GM23338 (cell line): Measurements from ENCODE around the gene TEX13B. TPM values are rescaled to one million over a fixed set of nuclear protein-coding genes. Genes with fewer than 3 reads are reported as not detected.

Source experiments
- ATAC-seq: fragments of 200-7000 bp; cut with Tn5 transposase; 3 replicates; pipeline ENCODE4 v1.9.1; 2020
- DNase-seq: peaks from one replicate; pipeline ENCODE4 v3.0.0-alpha.2; 2015; ENCODE audit warnings: low spot score
- H2AFZ ChIP-seq: fragments of 200-600 bp; sonication (generic); 2 replicates; pipeline ENCODE4 v1.8.0; 2016; ENCODE audit warnings: antibody characterized with exemption, mild to moderate bottlenecking, moderate library complexity
- H3F3A ChIP-seq: fragments of 200-600 bp; sonication (generic); replicated peaks from 2 replicates; pipeline ENCODE4 v1.8.0; 2017; ENCODE audit warnings: antibody characterized with exemption, mixed run types, low read depth
- H3K27ac ChIP-seq: fragments of 200-600 bp; sonication (generic); 2 replicates; pipeline ENCODE4 v1.6.1; 2016; ENCODE audit warnings: low read depth
- H3K27me3 ChIP-seq: fragments of 200-600 bp; sonication (generic); 2 replicates; pipeline ENCODE4 v1.8.0; 2016; ENCODE audit warnings: mild to moderate bottlenecking, mixed run types, moderate library complexity; ENCODE audit not compliant: insufficient read depth
- H3K36me3 ChIP-seq: fragments of 200-600 bp; sonication (generic); 2 replicates; pipeline ENCODE4 v1.8.0; 2016; ENCODE audit warnings: mild to moderate bottlenecking; ENCODE audit not compliant: insufficient read depth
- H3K4me1 ChIP-seq: fragments of 200-600 bp; sonication (generic); 2 replicates; pipeline ENCODE4 v1.8.0; 2016; ENCODE audit warnings: mild to moderate bottlenecking, moderate library complexity; ENCODE audit not compliant: insufficient read depth
- H3K4me2 ChIP-seq: fragments of 200-600 bp; sonication (generic); 2 replicates; pipeline ENCODE4 v1.7.1; 2017; ENCODE audit warnings: mixed run types
- H3K4me3 ChIP-seq: fragments of 200-600 bp; sonication (generic); 2 replicates; pipeline ENCODE4 v1.6.1; 2016; ENCODE audit warnings: mixed run types
- H3K79me2 ChIP-seq: fragments of 200-600 bp; sonication (generic); replicated peaks from 2 replicates; pipeline ENCODE4 v1.8.0; 2017; ENCODE audit warnings: mild to moderate bottlenecking; ENCODE audit not compliant: insufficient read depth
- H3K9me2 ChIP-seq: fragments of 200-600 bp; sonication (generic); 2 replicates; pipeline ENCODE4 v1.8.0; 2017; ENCODE audit not compliant: insufficient read depth
- H4K20me1 ChIP-seq: fragments of 200-600 bp; sonication (generic); replicated peaks from 2 replicates; pipeline ENCODE4 v1.8.0; 2017; ENCODE audit warnings: mild to moderate bottlenecking; ENCODE audit not compliant: insufficient read depth
- H3K27ac Mint-ChIP-seq: 2 replicates; pipeline ENCODE4 v1.8.0; 2020; ENCODE audit warnings: inconsistent platforms, mild to moderate bottlenecking, moderate library complexity, mixed read lengths
- H3K27me3 Mint-ChIP-seq: 3 replicates; pipeline ENCODE4 v1.8.0; 2022; ENCODE audit warnings: low read depth, mild to moderate bottlenecking, moderate library complexity, mixed read lengths, inconsistent platforms; ENCODE audit not compliant: insufficient read depth, poor library complexity
- H3K36me3 Mint-ChIP-seq: 3 replicates; pipeline ENCODE4 v1.8.0; 2021; ENCODE audit warnings: low read depth, mild to moderate bottlenecking, inconsistent platforms, moderate library complexity, mixed read lengths
- H3K4me1 Mint-ChIP-seq: 3 replicates; pipeline ENCODE4 v1.8.0; 2020; ENCODE audit warnings: mild to moderate bottlenecking, inconsistent platforms, mixed read lengths
- H3K4me3 Mint-ChIP-seq: 3 replicates; pipeline ENCODE4 v1.8.0; 2021; ENCODE audit warnings: moderate library complexity, mild to moderate bottlenecking, inconsistent platforms, mixed read lengths
- H3K9me3 Mint-ChIP-seq: 3 replicates; pipeline ENCODE4 v1.8.0; 2020; ENCODE audit warnings: moderate library complexity, mild to moderate bottlenecking, inconsistent platforms, mixed read lengths
- CREB1 ChIP-seq: fragments of 250-450 bp; sonication (Bioruptor Pico); IDR thresholded peaks from 2 replicates; pipeline ENCODE4 v1.5.0; 2020; ENCODE audit warnings: low read depth, mild to moderate bottlenecking, moderate library complexity
- CTCF ChIP-seq, 2 experiments: fragments of 200-600 bp in 1 of 2; sonication (generic) in 1 of 2; conservative IDR thresholded peaks; 2 replicates each; pipeline versions ENCODE4 v1.5.1 to v1.6.1; 2016 to 2017; ENCODE audit warnings: antibody characterized with exemption in 2 of 2, low read depth in 2 of 2, mild to moderate bottlenecking in 2 of 2, moderate library complexity in 1 of 2
- ETS1 ChIP-seq: IDR thresholded peaks from 2 replicates; pipeline ENCODE4 v1.6.1; 2016; ENCODE audit warnings: antibody characterized with exemption
- EZH2 ChIP-seq: fragments of 200-600 bp; sonication (generic); IDR thresholded peaks from one replicate; pipeline ENCODE4 v1.8.0; 2017; ENCODE audit warnings: antibody characterized with exemption, mild to moderate bottlenecking, low read depth; ENCODE audit not compliant: unreplicated experiment
- EZH2phosphoT487 ChIP-seq: fragments of 200-600 bp; sonication (generic); IDR thresholded peaks from one replicate; pipeline ENCODE4 v1.8.1; 2018; ENCODE audit warnings: antibody characterized with exemption; ENCODE audit not compliant: unreplicated experiment
- POLR2AphosphoS5 ChIP-seq: IDR thresholded peaks from 2 replicates; pipeline ENCODE4 v1.6.1; 2016; ENCODE audit warnings: antibody characterized with exemption, low read depth
- ZNF114 ChIP-seq: fragments of 250-450 bp; sonication (Bioruptor Pico); IDR thresholded peaks from 2 replicates; pipeline ENCODE4 v1.5.0; 2020; ENCODE audit warnings: mild to moderate bottlenecking, moderate library complexity
- ZNF331 ChIP-seq: fragments of 250-450 bp; sonication (Bioruptor Pico); IDR thresholded peaks from 2 replicates; pipeline ENCODE4 v1.5.0; 2020; ENCODE audit warnings: low read depth, mild to moderate bottlenecking, moderate library complexity
- polyA plus RNA-seq: library from polyadenylated mRNA; unstranded; fragments of >200 nt; fragmentation: Nextera tagmentation; extraction: Ambion mirVana; gene quantifications from 2 replicates; pipeline ENCODE4 v1.2.1, GENCODE V29; 2016
- total RNA-seq: library from RNA; depleted of rRNA; stranded (reverse); fragments of >200 nt; shearing (Covaris generic); gene quantifications from 2 replicates; pipeline ENCODE4 v1.2.3, GENCODE V29; 2014
- TF ChIP-seq, protein P1 (sequence below): IDR thresholded peaks from one replicate; pipeline ENCODE4 v1.6.1; 2018; ENCODE audit warnings: antibody characterized with exemption; ENCODE audit not compliant: unreplicated experiment

Gene TEX13B
- total and polyA plus RNA-seq, 2 experiments from 2014 or later = 0.16 TPM; not detected in 1

GRCh38 chrX:108001218-108001814 is 19.1 kb upstream of the TEX13B start:
- no peak overlapping the region for H3K27ac Mint-ChIP-seq
- H3K36me3 Mint-ChIP-seq = peaks cover 23% of the 10 kb centered on the region; the same call in 2 of the 3 replicates
- Histone ChIP-seq H3K27me3 (no peaks in the 10 kb centered on the region), H3K36me3 (peaks cover 2% of the 10 kb centered on the region; the same call in 1 of the 2 replicates), H3F3A (no peaks in the 10 kb centered on the region), H3K79me2 (no peaks in the 10 kb centered on the region), H3K4me1 (no peaks in the 10 kb centered on the region), H4K20me1 (no peaks in the 10 kb centered on the region), H3K27ac (no peak overlapping the region), H2AFZ (no peak overlapping the region), H3K4me3 (no peak overlapping the region), H3K4me2 (no peak overlapping the region), H3K9me2 (no peaks in the 10 kb centered on the region)
- no peak overlapping the region for H3K4me3 Mint-ChIP-seq
- H3K27me3 Mint-ChIP-seq = peaks cover 2% of the 10 kb centered on the region
- ATAC-seq (peak; percentile 83), DNase-seq (peak; percentile 68)
- peaks cover 29% of the 10 kb centered on the region; the same call in 2 of the 3 replicates for H3K9me3 Mint-ChIP-seq
- TF ChIP-seq EZH2phosphoT487 (no peak), CTCF (conservative IDR thresholded peaks at IDR 0.05; ENCODE audit: low read depth in 2 of 2) (peak; percentile 52 to 63), ZNF331 (CRISPR knock-in tag) (no peak), POLR2AphosphoS5 (no peak), CREB1 (no peak), EZH2 (no peak)
- H3K4me1 Mint-ChIP-seq = peaks cover 7% of the 10 kb centered on the region

GRCh38 chrX:108000751-108001150 is 18.6 kb upstream of the TEX13B start:
- DNase-seq = no peak
- Mint-ChIP-seq H3K4me1 (peaks cover 9% of the 10 kb centered on the region), H3K9me3 (peaks cover 27% of the 10 kb centered on the region; the same call in 2 of the 3 replicates), H3K27ac (no peak overlapping the region), H3K27me3 (peaks cover 2% of the 10 kb centered on the region), H3K4me3 (no peak overlapping the region), H3K36me3 (peaks cover 26% of the 10 kb centered on the region; the same call in 2 of the 3 replicates)
- no peaks in the 10 kb centered on the region for H3K4me1 ChIP-seq
- H3K79me2 ChIP-seq = no peaks in the 10 kb centered on the region
- H2AFZ ChIP-seq = no peak overlapping the region
- no peak overlapping the region for H3K4me3 ChIP-seq
- no peaks in the 10 kb centered on the region for H3K27me3 ChIP-seq
- no peak for ATAC-seq
- H3K27ac ChIP-seq = no peak overlapping the region
- no peaks in the 10 kb centered on the region for H4K20me1 ChIP-seq
- no peaks in the 10 kb centered on the region for H3K9me2 ChIP-seq
- H3F3A ChIP-seq = no peaks in the 10 kb centered on the region
- peaks cover 2% of the 10 kb centered on the region; the same call in 1 of the 2 replicates for H3K36me3 ChIP-seq
- no peak overlapping the region for H3K4me2 ChIP-seq
- TF ChIP-seq CREB1 = no peak
- TF ChIP-seq, protein P1, sequence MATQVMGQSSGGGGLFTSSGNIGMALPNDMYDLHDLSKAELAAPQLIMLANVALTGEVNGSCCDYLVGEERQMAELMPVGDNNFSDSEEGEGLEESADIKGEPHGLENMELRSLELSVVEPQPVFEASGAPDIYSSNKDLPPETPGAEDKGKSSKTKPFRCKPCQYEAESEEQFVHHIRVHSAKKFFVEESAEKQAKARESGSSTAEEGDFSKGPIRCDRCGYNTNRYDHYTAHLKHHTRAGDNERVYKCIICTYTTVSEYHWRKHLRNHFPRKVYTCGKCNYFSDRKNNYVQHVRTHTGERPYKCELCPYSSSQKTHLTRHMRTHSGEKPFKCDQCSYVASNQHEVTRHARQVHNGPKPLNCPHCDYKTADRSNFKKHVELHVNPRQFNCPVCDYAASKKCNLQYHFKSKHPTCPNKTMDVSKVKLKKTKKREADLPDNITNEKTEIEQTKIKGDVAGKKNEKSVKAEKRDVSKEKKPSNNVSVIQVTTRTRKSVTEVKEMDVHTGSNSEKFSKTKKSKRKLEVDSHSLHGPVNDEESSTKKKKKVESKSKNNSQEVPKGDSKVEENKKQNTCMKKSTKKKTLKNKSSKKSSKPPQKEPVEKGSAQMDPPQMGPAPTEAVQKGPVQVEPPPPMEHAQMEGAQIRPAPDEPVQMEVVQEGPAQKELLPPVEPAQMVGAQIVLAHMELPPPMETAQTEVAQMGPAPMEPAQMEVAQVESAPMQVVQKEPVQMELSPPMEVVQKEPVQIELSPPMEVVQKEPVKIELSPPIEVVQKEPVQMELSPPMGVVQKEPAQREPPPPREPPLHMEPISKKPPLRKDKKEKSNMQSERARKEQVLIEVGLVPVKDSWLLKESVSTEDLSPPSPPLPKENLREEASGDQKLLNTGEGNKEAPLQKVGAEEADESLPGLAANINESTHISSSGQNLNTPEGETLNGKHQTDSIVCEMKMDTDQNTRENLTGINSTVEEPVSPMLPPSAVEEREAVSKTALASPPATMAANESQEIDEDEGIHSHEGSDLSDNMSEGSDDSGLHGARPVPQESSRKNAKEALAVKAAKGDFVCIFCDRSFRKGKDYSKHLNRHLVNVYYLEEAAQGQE = no peak
- TF ChIP-seq CTCF (conservative IDR thresholded peaks at IDR 0.05; ENCODE audit: low read depth in 2 of 2) = no peak
- no peak for TF ChIP-seq EZH2
- TF ChIP-seq ETS1 = no peak
- TF ChIP-seq ZNF114 (CRISPR knock-in tag) = no peak
- no peak for TF ChIP-seq POLR2AphosphoS5
- TF ChIP-seq ZNF331 (CRISPR knock-in tag) = no peak
